ENCODE results near the gene SUN2. TPM values are rescaled to one million over a fixed set of nuclear protein-coding genes. Genes with fewer than 3 reads are reported as not detected.

SUN2 gene
- total RNA-seq, 3 donors from 2014 or later (not counting 1 experiment from before 2014, with no cell fraction given) = 882 to 1,056 (median 886) TPM

GRCh38 chr22:38788021-38788816 is 32.4 kb upstream of the SUN2 start:
- no peak for DNase-seq
- peaks cover 4 to 13% of the 10 kb centered on the region in 2 donors for H3K4me1 Mint-ChIP-seq
- H3K9me3 Mint-ChIP-seq = no peaks in the 10 kb centered on the region
- no peaks in the 10 kb centered on the region for H3K36me3 Mint-ChIP-seq
- Histone ChIP-seq H3K4me3 (ENCODE audit: low read length) (no peak overlapping the region), H3K27ac (ENCODE audit: low read length) (no peak overlapping the region), H3K9me3 (ENCODE audit: control insufficient read depth, insufficient read depth, low read length) (no peaks in the 10 kb centered on the region), H3K4me1 (ENCODE audit: control insufficient read depth, insufficient read depth, low read length) (peaks cover 4% of the 10 kb centered on the region), H3K36me3 (ENCODE audit: control insufficient read depth, insufficient read depth, low read length) (peaks cover 2% of the 10 kb centered on the region), H3K27me3 (ENCODE audit: control insufficient read depth, insufficient read depth, low read length) (no peaks in the 10 kb centered on the region)
- TF ChIP-seq, protein P1, sequence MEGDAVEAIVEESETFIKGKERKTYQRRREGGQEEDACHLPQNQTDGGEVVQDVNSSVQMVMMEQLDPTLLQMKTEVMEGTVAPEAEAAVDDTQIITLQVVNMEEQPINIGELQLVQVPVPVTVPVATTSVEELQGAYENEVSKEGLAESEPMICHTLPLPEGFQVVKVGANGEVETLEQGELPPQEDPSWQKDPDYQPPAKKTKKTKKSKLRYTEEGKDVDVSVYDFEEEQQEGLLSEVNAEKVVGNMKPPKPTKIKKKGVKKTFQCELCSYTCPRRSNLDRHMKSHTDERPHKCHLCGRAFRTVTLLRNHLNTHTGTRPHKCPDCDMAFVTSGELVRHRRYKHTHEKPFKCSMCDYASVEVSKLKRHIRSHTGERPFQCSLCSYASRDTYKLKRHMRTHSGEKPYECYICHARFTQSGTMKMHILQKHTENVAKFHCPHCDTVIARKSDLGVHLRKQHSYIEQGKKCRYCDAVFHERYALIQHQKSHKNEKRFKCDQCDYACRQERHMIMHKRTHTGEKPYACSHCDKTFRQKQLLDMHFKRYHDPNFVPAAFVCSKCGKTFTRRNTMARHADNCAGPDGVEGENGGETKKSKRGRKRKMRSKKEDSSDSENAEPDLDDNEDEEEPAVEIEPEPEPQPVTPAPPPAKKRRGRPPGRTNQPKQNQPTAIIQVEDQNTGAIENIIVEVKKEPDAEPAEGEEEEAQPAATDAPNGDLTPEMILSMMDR (IDR thresholded peaks at IDR 0.05) = no peak
- H3K27ac Mint-ChIP-seq = no peak overlapping the region
- ATAC-seq = no peak
- no peaks in the 10 kb centered on the region for H3K27me3 Mint-ChIP-seq (ENCODE audit: low read depth in 2 of 2)
- H3K4me3 Mint-ChIP-seq = no peak overlapping the region
- intact Hi-C loops (cut with micrococcal nuclease) = no loop called here
- WGBS (ENCODE audit: insufficient coverage) = 92% methylated on average over 16 of the region's 16 CpGs

DNA sequence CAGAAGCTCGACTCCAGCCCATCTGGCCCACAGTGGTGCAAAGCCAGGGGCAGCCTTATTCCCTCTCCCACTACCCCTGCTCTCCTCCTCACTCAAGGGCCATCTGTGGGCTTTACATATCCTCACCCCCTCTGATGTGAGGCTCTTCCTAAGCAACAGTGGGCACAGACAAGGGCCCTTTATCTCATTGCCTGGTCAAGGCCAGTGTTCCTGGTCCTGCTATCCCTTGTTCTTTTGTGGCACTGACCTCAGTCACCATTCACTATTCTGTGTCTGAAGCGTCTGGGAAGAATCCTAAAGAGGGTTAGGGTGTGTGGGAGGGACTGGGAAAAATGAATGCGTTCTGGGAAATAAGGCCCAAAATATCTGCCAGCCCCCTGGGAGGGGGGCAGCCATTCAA is 30.8 kb upstream of the SUN2 start:
- ATAC-seq (no peak), DNase-seq (no peak)
- Histone ChIP-seq H3K9me3 (ENCODE audit: control insufficient read depth, insufficient read depth, low read length) (no peaks in the 10 kb centered on the region), H3K4me1 (ENCODE audit: control insufficient read depth, insufficient read depth, low read length) (no peaks in the 10 kb centered on the region), H3K4me3 (ENCODE audit: low read length) (no peak overlapping the region), H3K36me3 (ENCODE audit: control insufficient read depth, insufficient read depth, low read length) (peaks cover 2% of the 10 kb centered on the region), H3K27me3 (ENCODE audit: control insufficient read depth, insufficient read depth, low read length) (no peaks in the 10 kb centered on the region), H3K27ac (ENCODE audit: low read length) (no peak overlapping the region)
- intact Hi-C loops (cut with micrococcal nuclease) = no loop called here
- H3K36me3 Mint-ChIP-seq = no peaks in the 10 kb centered on the region
- no peak overlapping the region for H3K4me3 Mint-ChIP-seq
- TF ChIP-seq, protein P1 (IDR thresholded peaks at IDR 0.05) = no peak
- no peaks in the 10 kb centered on the region for H3K27me3 Mint-ChIP-seq (ENCODE audit: low read depth in 2 of 2)
- no peaks in the 10 kb centered on the region for H3K9me3 Mint-ChIP-seq
- 87% methylated on average over 3 of the region's 3 CpGs for WGBS (ENCODE audit: insufficient coverage)
- no peak overlapping the region for H3K27ac Mint-ChIP-seq
- H3K4me1 Mint-ChIP-seq = peaks cover 0 to 16% of the 10 kb centered on the region in 2 donors

DNA sequence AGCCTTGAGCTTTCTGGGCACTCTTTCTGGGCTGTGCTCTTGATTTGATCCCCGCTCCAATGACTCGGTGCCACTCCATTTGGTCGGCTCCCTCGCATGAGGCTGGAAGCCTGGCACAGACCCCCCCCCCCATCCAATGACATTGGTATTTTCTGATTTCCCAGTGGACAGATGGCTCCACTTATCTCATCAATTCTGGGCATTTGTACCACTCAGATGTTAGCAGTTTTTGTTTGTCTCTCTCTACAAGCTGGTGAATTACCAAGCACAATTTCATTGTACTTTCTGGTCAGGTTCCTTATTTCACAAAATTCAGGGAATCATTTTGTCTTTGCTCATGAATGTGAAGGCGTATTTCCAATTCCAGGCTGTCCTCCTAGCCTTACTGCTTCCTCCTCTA is 29.1 kb upstream of the SUN2 start:
- no peaks in the 10 kb centered on the region for H3K36me3 Mint-ChIP-seq
- H3K27ac Mint-ChIP-seq = no peak overlapping the region
- ATAC-seq = no peak
- no peaks in the 10 kb centered on the region for H3K4me1 ChIP-seq (ENCODE audit: control insufficient read depth, insufficient read depth, low read length)
- over 99% methylated on average over 5 of the region's 5 CpGs for WGBS (ENCODE audit: insufficient coverage)
- no peaks in the 10 kb centered on the region for H3K9me3 Mint-ChIP-seq
- H3K4me3 ChIP-seq (ENCODE audit: low read length) = no peak overlapping the region
- H3K27ac ChIP-seq (ENCODE audit: low read length) = no peak overlapping the region
- H3K4me1 Mint-ChIP-seq = peaks cover 0 to 16% of the 10 kb centered on the region in 2 donors
- DNase-seq = no peak
- no peaks in the 10 kb centered on the region for H3K27me3 Mint-ChIP-seq (ENCODE audit: low read depth in 2 of 2)
- intact Hi-C loops (cut with micrococcal nuclease) = no loop called here
- peaks cover 2% of the 10 kb centered on the region for H3K36me3 ChIP-seq (ENCODE audit: control insufficient read depth, insufficient read depth, low read length)
- no peaks in the 10 kb centered on the region for H3K9me3 ChIP-seq (ENCODE audit: control insufficient read depth, insufficient read depth, low read length)
- H3K27me3 ChIP-seq (ENCODE audit: control insufficient read depth, insufficient read depth, low read length) = no peaks in the 10 kb centered on the region
- no peak overlapping the region for H3K4me3 Mint-ChIP-seq
- TF ChIP-seq, protein P1 (IDR thresholded peaks at IDR 0.05) = no peak

DNA sequence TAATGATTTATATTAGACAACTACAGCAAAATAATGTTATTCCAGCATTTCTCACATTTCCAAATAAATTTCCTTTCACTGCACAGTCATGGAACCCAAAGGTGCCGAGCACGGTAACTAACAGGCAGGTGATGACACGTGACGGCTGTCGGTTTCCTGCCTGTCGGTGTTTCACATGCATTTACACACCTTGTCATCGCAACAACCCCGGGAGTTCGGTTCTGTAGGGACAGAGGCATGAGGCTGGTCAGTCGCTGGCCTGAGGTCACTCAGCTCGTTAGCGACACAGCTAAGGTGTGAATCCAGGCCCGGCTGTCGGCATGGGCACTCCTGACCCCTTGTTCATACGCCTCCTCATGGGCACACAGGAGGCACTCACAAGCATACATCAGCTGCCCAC is 28.2 kb upstream of the SUN2 start:
- intact Hi-C loops (cut with micrococcal nuclease) = no loop called here
- H3K27me3 Mint-ChIP-seq (ENCODE audit: low read depth in 2 of 2) = no peaks in the 10 kb centered on the region
- TF ChIP-seq, protein P1 (IDR thresholded peaks at IDR 0.05) = no peak
- ATAC-seq (no peak), DNase-seq (no peak)
- Histone ChIP-seq H3K4me1 (ENCODE audit: control insufficient read depth, insufficient read depth, low read length) (no peaks in the 10 kb centered on the region), H3K9me3 (ENCODE audit: control insufficient read depth, insufficient read depth, low read length) (no peaks in the 10 kb centered on the region), H3K4me3 (ENCODE audit: low read length) (no peak overlapping the region), H3K27ac (ENCODE audit: low read length) (no peak overlapping the region), H3K27me3 (ENCODE audit: control insufficient read depth, insufficient read depth, low read length) (no peaks in the 10 kb centered on the region), H3K36me3 (ENCODE audit: control insufficient read depth, insufficient read depth, low read length) (peaks cover 2% of the 10 kb centered on the region)
- no peak overlapping the region for H3K4me3 Mint-ChIP-seq
- H3K36me3 Mint-ChIP-seq = no peaks in the 10 kb centered on the region
- 93% methylated on average over 15 of the region's 15 CpGs for WGBS (ENCODE audit: insufficient coverage)
- H3K4me1 Mint-ChIP-seq = peaks cover 0 to 16% of the 10 kb centered on the region in 2 donors
- H3K9me3 Mint-ChIP-seq = no peaks in the 10 kb centered on the region
- no peak overlapping the region for H3K27ac Mint-ChIP-seq

Measured in natural killer cell (primary cell).